HepG2 (cell line): ENCODE data around the gene SOX12. TPM values are rescaled to one million over a fixed set of nuclear protein-coding genes. Genes with fewer than 3 reads are reported as not detected.

Experiments
- AKAP8 ChIP-seq: sonication (generic); formaldehyde crosslinking; IDR thresholded peaks from 2 replicates; pipeline ENCODE4 v1.5.1; 2020; ENCODE audit warnings: mild to moderate bottlenecking, missing genetic modification reagents
- ASH2L ChIP-seq: fragments of 300-600, 200-600 bp; sonication (generic); IDR thresholded peaks from 2 replicates; pipeline ENCODE4 v1.7.0; 2017; ENCODE audit warnings: low read depth, mild to moderate bottlenecking, moderate library complexity, mixed read lengths, low read length; ENCODE audit not compliant: insufficient read length
- BATF2 ChIP-seq: sonication (generic); formaldehyde crosslinking; IDR thresholded peaks from 2 replicates; pipeline ENCODE4 v1.8.0; 2022; ENCODE audit warnings: mild to moderate bottlenecking, missing genetic modification reagents, moderate library complexity
- JDP2 ChIP-seq: sonication (generic); formaldehyde crosslinking; IDR thresholded peaks from 2 replicates; pipeline ENCODE4 v1.8.1; 2022; ENCODE audit warnings: missing genetic modification reagents, borderline replicate concordance
- KLF12 ChIP-seq: sonication (generic); formaldehyde crosslinking; IDR thresholded peaks from 2 replicates; pipeline ENCODE4 v1.4.0; 2020; ENCODE audit warnings: missing genetic modification reagents, borderline replicate concordance
- MZF1 ChIP-seq: sonication (generic); formaldehyde crosslinking; IDR thresholded peaks from 2 replicates; pipeline ENCODE4 v1.8.1; 2023; ENCODE audit warnings: mild to moderate bottlenecking, missing genetic modification reagents, borderline replicate concordance
- NR2F2 ChIP-seq: IDR thresholded peaks from 2 replicates; pipeline ENCODE4 v1.6.1; 2012; ENCODE audit warnings: low read depth, inconsistent platforms, borderline replicate concordance
- TEAD2 ChIP-seq: sonication (generic); formaldehyde crosslinking; IDR thresholded peaks from 2 replicates; pipeline ENCODE4 v1.9.0; 2021; ENCODE audit warnings: missing genetic modification reagents
- ZBTB20 ChIP-seq: sonication (generic); formaldehyde crosslinking; IDR thresholded peaks from 2 replicates; pipeline ENCODE4 v1.8.1; 2023; ENCODE audit warnings: missing genetic modification reagents, low read depth, mild to moderate bottlenecking, borderline replicate concordance
- ZFP1 ChIP-seq: IDR thresholded peaks from 2 replicates; pipeline ENCODE4 v1.6.1; 2016
- ZNF44 ChIP-seq: sonication (generic); formaldehyde crosslinking; IDR thresholded peaks from 2 replicates; pipeline ENCODE4 v1.5.1; 2020; ENCODE audit warnings: mild to moderate bottlenecking, missing genetic modification reagents
- ZNF510 ChIP-seq: sonication (generic); formaldehyde crosslinking; IDR thresholded peaks from 2 replicates; pipeline ENCODE4 v1.4.0; 2020; ENCODE audit warnings: low read depth, mild to moderate bottlenecking, missing genetic modification reagents
- ZNF543 ChIP-seq: sonication (generic); formaldehyde crosslinking; IDR thresholded peaks from 2 replicates; pipeline ENCODE4 v1.4.0; 2020; ENCODE audit warnings: mild to moderate bottlenecking, missing genetic modification reagents
- ZNF550 ChIP-seq: sonication (generic); formaldehyde crosslinking; IDR thresholded peaks from 2 replicates; pipeline ENCODE4 v1.4.0; 2020; ENCODE audit warnings: mild to moderate bottlenecking, missing genetic modification reagents, borderline replicate concordance
- polyA plus RNA-seq, 8 experiments: library from polyadenylated mRNA; depleted of rRNA in 3 of 8; stranded (reverse) in 7 of 8; unstranded in 1 of 8; fragments of >200 nt; fragmentation: Illumina TruSeq in 4 of 8; extraction: Trizol in 4 of 8; gene quantifications; 2 replicates each; pipeline versions ENCODE4 v1.2.1 to v1.2.3, GENCODE V29; 2011 to 2016; ENCODE audit warnings: low read depth in 4 of 8, missing spikeins in 1 of 8, mixed read lengths in 1 of 8; ENCODE audit not compliant: insufficient read depth in 1 of 8
- total RNA-seq, 5 experiments: library from RNA; depleted of rRNA; stranded (reverse); fragments of >200 nt; fragmentation: Illumina TruSeq; extraction: Trizol; gene quantifications; 2 replicates each; pipeline ENCODE4 v1.2.3, GENCODE V29; 2016; ENCODE audit warnings: low read depth in 1 of 5
- TF ChIP-seq, protein P1 (sequence below): sonication (generic); formaldehyde crosslinking; IDR thresholded peaks from 2 replicates; pipeline ENCODE4 v1.4.0; 2020; ENCODE audit warnings: mild to moderate bottlenecking, low read depth, missing genetic modification reagents
- TF ChIP-seq, protein P2 (sequence below): sonication (generic); formaldehyde crosslinking; IDR thresholded peaks from 2 replicates; pipeline ENCODE4 v1.4.0; 2020; ENCODE audit warnings: missing genetic modification reagents, borderline replicate concordance
- TF ChIP-seq, protein P3 (sequence below): fragments of 450-650 bp; IDR thresholded peaks from 2 replicates; pipeline ENCODE4 v1.6.1; 2017; ENCODE audit warnings: mild to moderate bottlenecking

Gene SOX12
- total and polyA plus RNA-seq, 2 of the 13 experiments (the other 11 are each of a cell fraction or from before 2014, with no cell fraction given) = 10.0 to 18.7 TPM

DNA sequence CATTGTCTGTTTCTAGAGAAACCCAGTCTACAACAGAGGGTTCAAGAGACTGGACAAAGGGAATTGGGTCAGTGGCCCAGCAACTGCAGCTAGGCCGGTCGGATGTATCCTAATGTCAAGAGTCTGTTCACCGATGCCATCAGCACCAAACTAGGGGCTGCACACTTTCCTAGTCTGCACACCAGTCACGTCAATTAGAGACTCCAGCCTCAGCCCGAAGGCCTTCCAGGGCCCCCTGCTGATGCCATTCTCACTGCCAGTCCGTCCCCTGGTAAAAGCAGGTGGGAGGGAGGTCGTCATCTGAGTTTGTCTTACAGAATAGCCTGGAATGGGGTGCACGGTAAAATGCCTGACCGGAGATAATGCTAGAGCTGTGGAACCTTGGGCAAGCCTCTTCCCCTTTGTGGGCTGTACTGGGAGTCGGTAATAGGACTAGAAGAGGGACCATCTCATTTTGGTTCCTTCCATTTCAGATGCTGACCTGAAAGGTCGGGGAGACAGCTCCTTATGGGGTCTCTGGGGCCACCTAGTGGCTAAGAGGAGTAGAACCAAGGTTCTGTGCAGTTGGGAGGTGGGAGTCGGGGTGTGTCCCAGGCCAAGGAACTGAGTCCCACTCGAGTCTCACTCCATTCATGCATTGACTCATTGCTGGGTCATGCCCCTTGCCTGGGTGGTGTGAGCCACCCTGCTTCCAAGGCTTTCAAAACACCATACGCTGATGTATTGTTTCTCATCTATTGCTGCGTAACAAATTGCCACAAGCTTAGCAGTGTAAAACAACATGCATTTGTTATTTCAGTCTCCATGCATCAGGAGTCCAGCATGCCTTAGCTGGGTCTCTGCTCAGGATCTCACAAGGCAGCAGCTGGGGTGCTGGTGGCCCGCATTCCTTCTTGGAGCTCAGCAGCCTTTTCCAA lies 5.1 kb downstream of the SOX12 start (continued):
- no peak for TF ChIP-seq BATF2 (CRISPR knock-in tag)
- TF ChIP-seq TEAD2 (CRISPR knock-in tag) = no peak
- no peak for TF ChIP-seq ZNF550 (CRISPR knock-in tag)
- 0 out of 2 replicates have a peak, but pooled peaks have one; percentile 51 for TF ChIP-seq NR2F2
- TF ChIP-seq AKAP8 = peak; percentile 97
- no peak for TF ChIP-seq ZNF44 (CRISPR knock-in tag)
- TF ChIP-seq, protein P1, sequence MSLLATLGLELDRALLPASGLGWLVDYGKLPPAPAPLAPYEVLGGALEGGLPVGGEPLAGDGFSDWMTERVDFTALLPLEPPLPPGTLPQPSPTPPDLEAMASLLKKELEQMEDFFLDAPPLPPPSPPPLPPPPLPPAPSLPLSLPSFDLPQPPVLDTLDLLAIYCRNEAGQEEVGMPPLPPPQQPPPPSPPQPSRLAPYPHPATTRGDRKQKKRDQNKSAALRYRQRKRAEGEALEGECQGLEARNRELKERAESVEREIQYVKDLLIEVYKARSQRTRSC (CRISPR knock-in tag) = 0 out of 2 replicates have a peak, but pooled peaks have one; percentile 84
- 0 out of 2 replicates have a peak, but pooled peaks have one; percentile 42 for TF ChIP-seq ZBTB20 (CRISPR knock-in tag)
- no peak for TF ChIP-seq MZF1 (CRISPR knock-in tag)
- TF ChIP-seq KLF12 (CRISPR knock-in tag) = no peak
- TF ChIP-seq, protein P2, sequence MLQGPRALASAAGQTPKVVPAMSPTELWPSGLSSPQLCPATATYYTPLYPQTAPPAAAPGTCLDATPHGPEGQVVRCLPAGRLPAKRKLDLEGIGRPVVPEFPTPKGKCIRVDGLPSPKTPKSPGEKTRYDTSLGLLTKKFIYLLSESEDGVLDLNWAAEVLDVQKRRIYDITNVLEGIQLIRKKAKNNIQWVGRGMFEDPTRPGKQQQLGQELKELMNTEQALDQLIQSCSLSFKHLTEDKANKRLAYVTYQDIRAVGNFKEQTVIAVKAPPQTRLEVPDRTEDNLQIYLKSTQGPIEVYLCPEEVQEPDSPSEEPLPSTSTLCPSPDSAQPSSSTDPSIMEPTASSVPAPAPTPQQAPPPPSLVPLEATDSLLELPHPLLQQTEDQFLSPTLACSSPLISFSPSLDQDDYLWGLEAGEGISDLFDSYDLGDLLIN (CRISPR knock-in tag) = peak; percentile 51; the same call in 1 of the 2 replicates
- peak; percentile 48 for TF ChIP-seq ASH2L
- 0 out of 2 replicates have a peak, but pooled peaks have one; percentile 32 for TF ChIP-seq ZNF543 (CRISPR knock-in tag)
- peak; percentile 84; the same call in 1 of the 2 replicates for TF ChIP-seq ZNF510 (CRISPR knock-in tag)
- no peak for TF ChIP-seq JDP2
- TF ChIP-seq ZFP1 (CRISPR knock-in tag) = 0 out of 2 replicates have a peak, but pooled peaks have one; percentile 26
- TF ChIP-seq, protein P3, sequence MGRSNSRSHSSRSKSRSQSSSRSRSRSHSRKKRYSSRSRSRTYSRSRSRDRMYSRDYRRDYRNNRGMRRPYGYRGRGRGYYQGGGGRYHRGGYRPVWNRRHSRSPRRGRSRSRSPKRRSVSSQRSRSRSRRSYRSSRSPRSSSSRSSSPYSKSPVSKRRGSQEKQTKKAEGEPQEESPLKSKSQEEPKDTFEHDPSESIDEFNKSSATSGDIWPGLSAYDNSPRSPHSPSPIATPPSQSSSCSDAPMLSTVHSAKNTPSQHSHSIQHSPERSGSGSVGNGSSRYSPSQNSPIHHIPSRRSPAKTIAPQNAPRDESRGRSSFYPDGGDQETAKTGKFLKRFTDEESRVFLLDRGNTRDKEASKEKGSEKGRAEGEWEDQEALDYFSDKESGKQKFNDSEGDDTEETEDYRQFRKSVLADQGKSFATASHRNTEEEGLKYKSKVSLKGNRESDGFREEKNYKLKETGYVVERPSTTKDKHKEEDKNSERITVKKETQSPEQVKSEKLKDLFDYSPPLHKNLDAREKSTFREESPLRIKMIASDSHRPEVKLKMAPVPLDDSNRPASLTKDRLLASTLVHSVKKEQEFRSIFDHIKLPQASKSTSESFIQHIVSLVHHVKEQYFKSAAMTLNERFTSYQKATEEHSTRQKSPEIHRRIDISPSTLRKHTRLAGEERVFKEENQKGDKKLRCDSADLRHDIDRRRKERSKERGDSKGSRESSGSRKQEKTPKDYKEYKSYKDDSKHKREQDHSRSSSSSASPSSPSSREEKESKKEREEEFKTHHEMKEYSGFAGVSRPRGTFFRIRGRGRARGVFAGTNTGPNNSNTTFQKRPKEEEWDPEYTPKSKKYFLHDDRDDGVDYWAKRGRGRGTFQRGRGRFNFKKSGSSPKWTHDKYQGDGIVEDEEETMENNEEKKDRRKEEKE = no peak
